Heart left ventricle (tissue), 13 donors: ENCODE measurements around the gene BCAR1.

Experiments
- POLR2A ChIP-seq, 2 donors: fragments of 450-650 bp; IDR thresholded peaks; one replicate each; pipeline ENCODE4 v1.6.1; 2017; ENCODE audit warnings: antibody characterized with exemption in 2 of 2, mild to moderate bottlenecking in 2 of 2, moderate library complexity in 2 of 2
- TF ChIP-seq, protein P1 (sequence below), 12 donors: fragments of 200-600 bp; sonication (generic) in 4 of 12; IDR thresholded peaks; one replicate each; pipeline versions ENCODE4 v1.5.0 to v1.8.0; 2018 to 2022; ENCODE audit warnings: antibody characterized with exemption in 12 of 12, mild to moderate bottlenecking in 5 of 12
- donor health status: ischemic (EF 13 %, LVEDD 7.1; RV severe dilation, severe dysfunction).
- donor health status: DM: no; HTN: yes; CAD: no.
- donor health status: DM: no; HTN: no; CAD: no.
- donor health status: ischemic (EF 25% LVEDD 6.9; RV normal size, moderate dysfunction).
- donor health status: ischemic (EF 25% LVEDD 5.7; RV mildly dilated, moderate dysfunction).
- donor health status: ischemic (EF 35%, LVEDD 5.7; RV mildly dilated, moderate dysfunction).
- donor health status: nonischemic (EF 11% LVEDD 7.7; RV severe dilation, severe dysfunction).
- donor health status: DM: yes; HTN: yes; CAD: no.
- donor health status: PGD.
- donor health status: ischemic (EF 29% LVEDD 5.4; RV normal size, mild dysfunction).
- donor health status: nonischemic (EF 23%, LVEDD 6.1; RV moderate dilation, normal function).

DNA sequence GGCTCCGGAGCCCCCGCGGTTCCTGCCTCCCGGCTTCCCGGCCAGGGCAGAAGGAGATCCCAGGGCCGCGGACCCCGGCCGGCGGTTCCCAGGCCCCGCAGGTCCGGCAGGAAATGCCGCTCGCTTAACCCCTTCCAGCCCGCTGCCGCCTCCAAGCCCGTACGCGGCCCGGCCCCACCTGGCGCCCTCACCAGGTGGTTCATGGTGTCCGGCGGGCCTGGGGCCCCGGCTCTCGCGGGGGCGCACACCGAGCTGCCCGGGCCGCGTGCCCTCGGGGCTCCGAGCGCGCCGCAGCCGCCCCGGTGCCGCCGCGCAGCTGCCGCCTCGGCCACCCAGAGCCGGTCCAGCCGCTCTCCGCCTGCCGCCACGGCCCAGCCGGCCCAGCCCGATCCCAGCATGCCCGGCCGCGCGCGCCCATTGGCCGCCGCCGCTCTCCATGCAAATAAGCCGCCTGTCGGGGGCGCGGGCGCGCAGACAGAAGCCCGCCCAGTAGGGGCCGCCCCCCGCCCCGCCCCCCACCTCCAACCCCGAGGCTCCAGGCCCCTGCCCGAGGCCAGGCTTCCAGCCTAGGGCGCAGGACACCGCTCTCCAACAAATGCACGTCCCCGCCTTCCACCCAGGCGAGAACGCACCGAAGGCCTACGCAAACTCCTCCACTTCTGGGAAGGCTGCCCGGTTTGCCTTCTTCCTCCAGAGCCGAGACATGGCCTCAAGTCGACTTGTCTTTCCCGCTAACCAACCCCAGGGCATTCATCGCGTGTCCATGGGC is at the start of gene BCAR1:
- TF ChIP-seq, protein P1, sequence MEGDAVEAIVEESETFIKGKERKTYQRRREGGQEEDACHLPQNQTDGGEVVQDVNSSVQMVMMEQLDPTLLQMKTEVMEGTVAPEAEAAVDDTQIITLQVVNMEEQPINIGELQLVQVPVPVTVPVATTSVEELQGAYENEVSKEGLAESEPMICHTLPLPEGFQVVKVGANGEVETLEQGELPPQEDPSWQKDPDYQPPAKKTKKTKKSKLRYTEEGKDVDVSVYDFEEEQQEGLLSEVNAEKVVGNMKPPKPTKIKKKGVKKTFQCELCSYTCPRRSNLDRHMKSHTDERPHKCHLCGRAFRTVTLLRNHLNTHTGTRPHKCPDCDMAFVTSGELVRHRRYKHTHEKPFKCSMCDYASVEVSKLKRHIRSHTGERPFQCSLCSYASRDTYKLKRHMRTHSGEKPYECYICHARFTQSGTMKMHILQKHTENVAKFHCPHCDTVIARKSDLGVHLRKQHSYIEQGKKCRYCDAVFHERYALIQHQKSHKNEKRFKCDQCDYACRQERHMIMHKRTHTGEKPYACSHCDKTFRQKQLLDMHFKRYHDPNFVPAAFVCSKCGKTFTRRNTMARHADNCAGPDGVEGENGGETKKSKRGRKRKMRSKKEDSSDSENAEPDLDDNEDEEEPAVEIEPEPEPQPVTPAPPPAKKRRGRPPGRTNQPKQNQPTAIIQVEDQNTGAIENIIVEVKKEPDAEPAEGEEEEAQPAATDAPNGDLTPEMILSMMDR (IDR thresholded peaks at IDR 0.05), result peak in 7 of 12 donors; percentile 9 to 57 (median 27)
- peak in 1 of 2 donors; percentile 34 for TF ChIP-seq POLR2A (IDR thresholded peaks at IDR 0.05)
